GM23248 (cell line): ENCODE measurements around the gene PGAP3. TPM values are rescaled to one million over a fixed set of nuclear protein-coding genes. Genes with fewer than 3 reads are reported as not detected.

ENCODE experiments used
- DNase-seq: peaks from one replicate; pipeline ENCODE4 v3.0.0-alpha.2; 2015
- H2AFZ ChIP-seq: fragments of 200-600 bp; sonication (generic); 2 replicates; pipeline ENCODE4 v1.6.1; 2016; ENCODE audit warnings: antibody characterized with exemption
- H3F3A ChIP-seq: fragments of 200-600 bp; sonication (generic); 2 replicates; pipeline ENCODE4 v1.6.1; 2016; ENCODE audit warnings: mild to moderate bottlenecking, antibody characterized with exemption, mixed run types; ENCODE audit not compliant: insufficient read depth
- H3K27ac ChIP-seq: fragments of 200-600 bp; sonication (generic); 2 replicates; pipeline ENCODE4 v1.5.1; 2016; ENCODE audit warnings: mild to moderate bottlenecking
- H3K27me3 ChIP-seq: fragments of 200-600 bp; sonication (generic); replicated peaks from 2 replicates; pipeline ENCODE4 v1.6.1; 2016; ENCODE audit warnings: mild to moderate bottlenecking; ENCODE audit not compliant: insufficient read depth
- H3K36me3 ChIP-seq: fragments of 200-600 bp; sonication (generic); 2 replicates; pipeline ENCODE4 v1.6.1; 2016; ENCODE audit warnings: low read depth, mild to moderate bottlenecking
- H3K4me1 ChIP-seq: fragments of 200-600 bp; sonication (generic); 2 replicates; pipeline ENCODE4 v1.6.1; 2016; ENCODE audit warnings: mild to moderate bottlenecking; ENCODE audit not compliant: insufficient read depth
- H3K4me2 ChIP-seq: fragments of 200-600 bp; sonication (generic); one replicate; pipeline ENCODE4 v1.6.1; 2016; ENCODE audit warnings: mild to moderate bottlenecking; ENCODE audit not compliant: unreplicated experiment
- H3K4me3 ChIP-seq: fragments of 200-600 bp; sonication (generic); 2 replicates; pipeline ENCODE4 v1.5.1; 2016; ENCODE audit warnings: mild to moderate bottlenecking
- H3K79me2 ChIP-seq: fragments of 200-600 bp; sonication (generic); 2 replicates; pipeline ENCODE4 v1.6.1; 2016; ENCODE audit warnings: mild to moderate bottlenecking; ENCODE audit not compliant: insufficient read depth
- H3K9ac ChIP-seq: fragments of 200-600 bp; sonication (generic); 2 replicates; pipeline ENCODE4 v1.6.1; 2016; ENCODE audit warnings: mild to moderate bottlenecking
- H3K9me2 ChIP-seq: fragments of 200-600 bp; sonication (generic); 2 replicates; pipeline ENCODE4 v1.6.1; 2016; ENCODE audit warnings: mixed run types, mild to moderate bottlenecking, moderate library complexity; ENCODE audit not compliant: insufficient read depth
- H3K9me3 ChIP-seq: fragments of 200-600 bp; sonication (generic); one replicate; pipeline ENCODE4 v1.6.1; 2017; ENCODE audit warnings: low read depth
- H4K20me1 ChIP-seq: fragments of 200-600 bp; sonication (generic); 2 replicates; pipeline ENCODE4 v1.6.0; 2016; ENCODE audit not compliant: insufficient read depth
- EZH2 ChIP-seq: fragments of 200-600 bp; sonication (generic); IDR thresholded peaks from 2 replicates; pipeline ENCODE4 v1.6.1; 2018; ENCODE audit warnings: antibody characterized with exemption, mild to moderate bottlenecking; ENCODE audit not compliant: insufficient read depth, poor library complexity, severe bottlenecking
- EZH2phosphoT487 ChIP-seq: fragments of 200-600 bp; sonication (generic); IDR thresholded peaks from 2 replicates; pipeline ENCODE4 v1.6.1; 2018; ENCODE audit warnings: antibody characterized with exemption, moderate library complexity, mild to moderate bottlenecking, low read depth; ENCODE audit not compliant: insufficient read depth
- WGBS, 2 experiments: methylation state at CpG; one replicate each; pipeline ENCODE4 v1.1.6; 2015 to 2017; ENCODE audit warnings: low lambda C conversion rate in 2 of 2, low coverage in 1 of 2; ENCODE audit errors: missing lambda C conversion rate in 2 of 2; 5-methylcytosine and 5-hydroxymethylcytosine counted together
- in situ Hi-C: fragments of 300-500 bp; cut with MboI; formaldehyde crosslinking; loops from 2 replicates; pipeline ENCODE4 v1.15.0; 2020
- polyA plus RNA-seq: library from polyadenylated mRNA; unstranded; fragments of >200 nt; fragmentation: Nextera tagmentation; extraction: Ambion mirVana; gene quantifications from 2 replicates; pipeline ENCODE4 v1.2.1, GENCODE V29; 2016
- total RNA-seq: library from RNA; depleted of rRNA; stranded (reverse); fragments of >200 nt; shearing (Covaris generic); gene quantifications from 2 replicates; pipeline ENCODE4 v1.2.3, GENCODE V29; 2014

Gene PGAP3
- total and polyA plus RNA-seq, 2 experiments from 2014 or later, result 10.6 to 14.2 TPM

GRCh38 chr17:39673335-39674081 lies 14.3 kb downstream of the PGAP3 start:
- Histone ChIP-seq H3K4me3 (no peak overlapping the region), H3K4me1 (no peaks in the 10 kb centered on the region), H3K27me3 (peaks cover 18% of the 10 kb centered on the region; the same call in 1 of the 2 replicates), H3K9me2 (no peaks in the 10 kb centered on the region), H2AFZ (no peak overlapping the region), H3K4me2 (no peak overlapping the region), H3K9me3 (no peaks in the 10 kb centered on the region), H3K79me2 (no peaks in the 10 kb centered on the region), H3F3A (no peaks in the 10 kb centered on the region), H4K20me1 (no peaks in the 10 kb centered on the region), H3K27ac (no peak overlapping the region), H3K9ac (no peak overlapping the region), H3K36me3 (no peaks in the 10 kb centered on the region)
- WGBS, 2 experiments, result 66 to 71% methylated on average over 13 of the region's 13 CpGs
- TF ChIP-seq EZH2, result no peak
- in situ Hi-C loops, result no loop called here
- DNase-seq, result no peak

- H3K36me3 ChIP-seq, result no peaks in the 10 kb centered on the region
- no peak for TF ChIP-seq EZH2
- no peak for TF ChIP-seq EZH2phosphoT487
- no peak overlapping the region for H3K4me3 ChIP-seq
- in situ Hi-C loops, result no loop called here
- no peak overlapping the region for H2AFZ ChIP-seq
- H3K4me2 ChIP-seq, result no peak overlapping the region
- H3K79me2 ChIP-seq, result no peaks in the 10 kb centered on the region
- H3K9me2 ChIP-seq, result no peaks in the 10 kb centered on the region
- DNase-seq, result no peak
- H3K27ac ChIP-seq, result no peak overlapping the region
- H3K27me3 ChIP-seq, result peaks cover 21% of the 10 kb centered on the region; the same call in 1 of the 2 replicates
- H4K20me1 ChIP-seq, result no peaks in the 10 kb centered on the region
- H3K9me3 ChIP-seq, result no peaks in the 10 kb centered on the region
- no peak overlapping the region for H3K9ac ChIP-seq
- H3K4me1 ChIP-seq, result no peaks in the 10 kb centered on the region
- no peaks in the 10 kb centered on the region for H3F3A ChIP-seq
- 61 to 70% methylated on average over 13 to 15 of the region's 15 CpGs for WGBS, 2 experiments
Observed at GRCh38 chr17:39672522-39673334, 15.1 kb downstream of the PGAP3 start.

DNA sequence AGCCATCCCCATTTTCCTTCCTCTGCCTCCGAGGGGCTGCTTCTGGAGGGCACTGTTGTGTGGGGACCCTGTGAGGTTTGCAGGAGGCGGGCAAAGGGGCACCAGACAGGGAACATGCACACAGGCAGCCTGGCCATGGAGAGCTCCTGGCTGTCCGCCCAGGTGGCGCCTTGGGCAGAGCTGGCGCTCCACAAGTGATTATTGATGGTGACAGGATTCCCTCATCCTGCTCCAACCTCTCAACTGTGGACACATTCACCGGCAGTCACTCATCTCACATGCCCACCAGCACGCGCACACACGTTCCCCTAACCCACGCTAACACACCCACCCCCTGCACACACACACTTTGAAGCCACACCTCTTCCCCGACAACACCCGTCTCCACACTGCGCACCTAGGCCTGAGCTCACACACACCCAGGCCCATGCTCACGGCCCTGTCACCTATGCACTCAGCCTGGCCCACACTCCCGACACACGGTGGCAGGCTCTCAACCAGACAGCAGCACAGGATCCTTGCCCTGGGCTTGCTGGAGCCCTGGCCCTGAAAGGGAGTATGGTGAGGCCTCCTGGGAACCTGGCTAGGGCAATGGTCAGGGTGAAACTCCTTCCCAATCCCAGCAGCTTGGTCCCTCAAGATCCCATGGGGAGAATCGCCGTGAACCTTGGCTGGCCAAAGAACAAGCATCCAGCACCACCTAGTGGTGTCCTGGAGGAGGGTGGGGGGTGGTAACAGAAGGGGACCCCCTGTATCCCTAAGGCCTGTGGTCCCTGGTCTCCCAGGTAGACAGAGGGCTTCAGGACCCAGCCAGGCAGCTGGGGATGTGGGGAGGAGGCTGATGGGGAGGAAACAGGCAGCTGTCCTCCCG lies 16.0 kb downstream of the PGAP3 start:
- no peak for TF ChIP-seq EZH2
- TF ChIP-seq EZH2phosphoT487, result no peak
- Histone ChIP-seq H2AFZ (no peak overlapping the region), H3K4me2 (no peak overlapping the region), H3K9ac (no peak overlapping the region), H3K27ac (no peak overlapping the region), H3K4me3 (no peak overlapping the region), H3K79me2 (no peaks in the 10 kb centered on the region), H3K4me1 (no peaks in the 10 kb centered on the region), H3K36me3 (no peaks in the 10 kb centered on the region), H4K20me1 (no peaks in the 10 kb centered on the region), H3F3A (no peaks in the 10 kb centered on the region), H3K9me2 (no peaks in the 10 kb centered on the region), H3K27me3 (peaks cover 26% of the 10 kb centered on the region; the same call in 1 of the 2 replicates), H3K9me3 (no peaks in the 10 kb centered on the region)
- DNase-seq, result peak; percentile 57
- in situ Hi-C loops, result no loop called here
- 37% methylated on average over 18 to 19 of the region's 19 CpGs for WGBS, 2 experiments

- Histone ChIP-seq H3K4me1 (no peaks in the 10 kb centered on the region), H3K9me3 (no peaks in the 10 kb centered on the region), H2AFZ (no peak overlapping the region), H3K4me2 (no peak overlapping the region), H3F3A (no peaks in the 10 kb centered on the region), H3K27ac (no peak overlapping the region), H3K79me2 (no peaks in the 10 kb centered on the region), H4K20me1 (no peaks in the 10 kb centered on the region), H3K27me3 (peaks cover 36% of the 10 kb centered on the region; the same call in 1 of the 2 replicates), H3K9me2 (no peaks in the 10 kb centered on the region), H3K4me3 (no peak overlapping the region), H3K36me3 (no peaks in the 10 kb centered on the region), H3K9ac (no peak overlapping the region)
- 16 to 18% methylated on average over 4 of the region's 4 CpGs for WGBS, 2 experiments
- in situ Hi-C loops, result no loop called here
- TF ChIP-seq EZH2phosphoT487 (no peak), EZH2 (no peak)
- no peak for DNase-seq
Observed at GRCh38 chr17:39670746-39671145, 17.1 kb downstream of the PGAP3 start.
